Measurements from ENCODE around the gene CLEC17A. TPM values are rescaled to one million over a fixed set of nuclear protein-coding genes. Genes with fewer than 3 reads are reported as not detected.
A peak's percentile ranks its signal among the peaks of the same experiment; 100 is the strongest.

Gene CLEC17A
- total RNA-seq, 1 experiment from 2014 or later = not detected

DNA sequence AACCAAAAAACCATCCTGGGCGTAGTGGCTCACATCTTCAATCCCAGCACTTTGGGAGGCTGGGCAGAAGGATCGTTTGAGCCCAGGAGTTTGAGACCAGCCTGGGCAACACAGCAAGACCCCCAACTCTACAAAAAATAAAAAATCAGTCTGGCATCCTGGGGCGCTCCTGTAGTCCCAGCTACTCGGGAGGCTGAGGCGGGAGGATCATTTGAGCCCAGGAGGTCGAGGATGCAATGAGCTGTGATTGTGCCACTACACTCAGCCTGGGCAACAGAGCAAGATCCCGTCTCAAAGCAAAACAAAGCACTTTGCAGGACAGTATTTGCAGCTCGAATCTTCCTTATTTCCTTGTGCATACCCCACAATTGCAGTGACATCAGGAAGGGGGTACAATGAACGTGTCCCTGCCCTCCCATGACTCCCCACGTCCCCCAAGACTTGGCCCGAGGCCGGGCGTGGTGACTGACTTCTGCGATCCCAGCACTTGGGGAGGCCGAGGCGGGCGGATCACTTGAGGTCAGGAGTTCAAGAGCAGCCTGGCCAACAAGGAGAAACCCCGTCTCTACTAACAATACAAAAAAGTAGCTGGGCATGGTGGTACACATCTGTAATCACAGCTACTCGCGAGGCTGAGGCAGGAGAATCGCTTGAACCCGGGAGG lies 11.9 kb upstream of the CLEC17A start:
- ChIA-PET CTCF (interaction anchor here (0.5 to 6.3 kb wide), 9 partner anchors 9 to 468 kb away, joined by 3 to 146 read pairs (median 4); partner anchors contain the start of genes OR7A17 and ZNF333), POLR2A (interaction anchor here (0.6 to 4.0 kb wide), 11 partner anchors 9 to 685 kb away, joined by 3 to 41 read pairs (median 6); partner anchors contain the start of genes ASF1B, DNAJB1 and ZNF333)
- H3K4me3 Mint-ChIP-seq (ENCODE audit: unreplicated experiment) = peak overlapping the region; percentile 94
- peaks cover 11% of the 10 kb centered on the region for H3K4me1 Mint-ChIP-seq (ENCODE audit: insufficient read depth, unreplicated experiment)
- H3K36me3 Mint-ChIP-seq (ENCODE audit: insufficient read depth, unreplicated experiment) = no peaks in the 10 kb centered on the region
- intact Hi-C loops (cut with micrococcal nuclease) = loop anchor here (5.0 kb wide), 2 partner anchors 301 to 456 kb away; no protein-coding TSS in a partner anchor
- H3K27me3 Mint-ChIP-seq (ENCODE audit: insufficient read depth, unreplicated experiment) = no peaks in the 10 kb centered on the region
- no TSS peak for BruUV-seq (replicated peaks)
- H3K9me3 Mint-ChIP-seq (ENCODE audit: unreplicated experiment) = no peaks in the 10 kb centered on the region
- peak overlapping the region; percentile 78 for H3K27ac Mint-ChIP-seq (ENCODE audit: low read depth, unreplicated experiment)
- TF ChIP-seq, protein P1, sequence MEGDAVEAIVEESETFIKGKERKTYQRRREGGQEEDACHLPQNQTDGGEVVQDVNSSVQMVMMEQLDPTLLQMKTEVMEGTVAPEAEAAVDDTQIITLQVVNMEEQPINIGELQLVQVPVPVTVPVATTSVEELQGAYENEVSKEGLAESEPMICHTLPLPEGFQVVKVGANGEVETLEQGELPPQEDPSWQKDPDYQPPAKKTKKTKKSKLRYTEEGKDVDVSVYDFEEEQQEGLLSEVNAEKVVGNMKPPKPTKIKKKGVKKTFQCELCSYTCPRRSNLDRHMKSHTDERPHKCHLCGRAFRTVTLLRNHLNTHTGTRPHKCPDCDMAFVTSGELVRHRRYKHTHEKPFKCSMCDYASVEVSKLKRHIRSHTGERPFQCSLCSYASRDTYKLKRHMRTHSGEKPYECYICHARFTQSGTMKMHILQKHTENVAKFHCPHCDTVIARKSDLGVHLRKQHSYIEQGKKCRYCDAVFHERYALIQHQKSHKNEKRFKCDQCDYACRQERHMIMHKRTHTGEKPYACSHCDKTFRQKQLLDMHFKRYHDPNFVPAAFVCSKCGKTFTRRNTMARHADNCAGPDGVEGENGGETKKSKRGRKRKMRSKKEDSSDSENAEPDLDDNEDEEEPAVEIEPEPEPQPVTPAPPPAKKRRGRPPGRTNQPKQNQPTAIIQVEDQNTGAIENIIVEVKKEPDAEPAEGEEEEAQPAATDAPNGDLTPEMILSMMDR (IDR thresholded peaks at IDR 0.05; ENCODE audit: unreplicated experiment) = no peak
- DNase-seq (ENCODE audit: unreplicated experiment) = no peak

DNA sequence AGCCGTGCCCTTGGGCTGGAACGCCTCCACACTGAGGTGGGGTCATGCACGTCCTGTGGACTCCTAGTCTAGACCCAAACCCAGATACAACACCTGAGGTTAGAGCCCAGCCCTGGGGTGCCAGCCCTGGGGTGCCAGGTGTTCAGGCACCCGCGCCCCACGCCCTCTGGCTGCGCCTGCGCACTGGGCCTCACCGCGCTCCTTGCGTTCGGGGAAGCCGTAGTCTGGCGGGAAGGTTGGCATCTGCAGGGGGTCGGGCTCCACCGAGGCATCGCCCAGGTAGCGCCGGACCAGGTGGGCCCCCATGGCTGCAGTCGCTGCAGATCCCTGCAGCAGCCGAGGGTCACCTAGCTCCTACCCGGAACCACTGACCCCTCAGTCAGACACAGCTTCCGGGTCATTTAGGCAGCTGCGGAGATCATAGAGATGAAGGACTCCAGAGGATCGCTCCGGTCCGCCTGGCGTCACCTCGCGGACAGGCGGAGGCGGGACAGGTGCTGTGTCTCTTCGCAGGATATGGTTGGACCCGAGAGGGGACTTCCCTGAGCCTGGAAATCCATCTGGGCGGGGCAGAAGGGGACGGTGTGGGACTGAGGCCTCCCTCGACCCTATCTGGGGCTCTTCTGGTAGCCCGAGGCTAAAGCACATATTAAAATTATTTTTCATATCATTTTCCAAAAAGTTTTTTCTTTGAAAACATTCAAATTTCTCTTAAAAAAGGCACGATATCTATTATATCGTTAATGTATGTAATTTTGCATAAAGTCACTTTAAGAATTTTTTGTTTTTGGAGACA lies 11.0 kb upstream of the CLEC17A start, which contains the start of gene NDUFB7:
NDUFB7 (minus strand) TSS at position 372 of the 796 bp plus-strand sequence; CDS start at position 306, 66 bp downstream.
- intact Hi-C loops (cut with micrococcal nuclease) = loop anchor here (5.0 kb wide), 2 partner anchors 300 to 455 kb away; no protein-coding TSS in a partner anchor
- ChIA-PET POLR2A (interaction anchor here (0.6 to 4.0 kb wide), 12 partner anchors 10 to 553 kb away, joined by 3 to 41 read pairs (median 5); partner anchors contain the start of genes ASF1B, DNAJB1 and ZNF333), CTCF (interaction anchor here (0.6 to 6.3 kb wide), 12 partner anchors 10 to 440 kb away, joined by 3 to 146 read pairs (median 4); partner anchors contain the start of genes ASF1B, OR7A17 and ZNF333)
- H3K36me3 Mint-ChIP-seq (ENCODE audit: insufficient read depth, unreplicated experiment) = no peaks in the 10 kb centered on the region
- H3K4me1 Mint-ChIP-seq (ENCODE audit: insufficient read depth, unreplicated experiment) = peaks cover 11% of the 10 kb centered on the region
- TSS peak; percentile 62 for BruUV-seq (replicated peaks)
- H3K9me3 Mint-ChIP-seq (ENCODE audit: unreplicated experiment) = no peaks in the 10 kb centered on the region
- peak within 1 kb of the TSS; percentile 94 for H3K4me3 Mint-ChIP-seq (ENCODE audit: unreplicated experiment)
- TF ChIP-seq, protein P1 (IDR thresholded peaks at IDR 0.05; ENCODE audit: unreplicated experiment) = peak; percentile 60
- peak; percentile 96 for DNase-seq (ENCODE audit: unreplicated experiment)
- peak within 1 kb of the TSS; percentile 78 for H3K27ac Mint-ChIP-seq (ENCODE audit: low read depth, unreplicated experiment)
- H3K27me3 Mint-ChIP-seq (ENCODE audit: insufficient read depth, unreplicated experiment) = no peaks in the 10 kb centered on the region

DNA sequence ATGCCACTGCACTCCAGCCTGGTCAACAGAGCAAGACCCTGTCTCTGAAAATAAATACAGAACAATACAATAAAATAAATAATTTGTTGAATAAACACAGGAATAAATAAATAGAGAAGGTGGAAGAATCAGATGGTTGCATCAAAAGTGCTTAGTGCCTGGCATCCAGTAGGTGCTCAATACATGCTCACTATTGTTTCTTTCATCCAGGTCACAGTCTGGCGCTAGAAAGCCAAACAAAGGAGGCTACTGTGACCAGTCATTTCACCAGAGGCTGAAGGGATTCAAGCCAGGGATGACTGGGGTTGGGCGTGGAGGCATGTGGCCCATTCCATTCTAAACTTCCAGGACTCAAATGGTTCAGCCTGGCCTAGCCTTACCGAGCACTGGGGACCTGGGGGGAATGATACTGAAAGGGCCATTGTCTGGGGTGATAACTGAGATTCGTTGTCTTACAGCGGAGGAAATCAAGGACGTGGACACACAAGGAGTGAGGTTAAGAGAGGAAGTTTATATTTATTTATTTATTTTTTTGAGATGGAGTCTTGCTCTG lies 7.4 kb upstream of the CLEC17A start:
- intact Hi-C loops (cut with micrococcal nuclease) = loop anchor here (2.0 kb wide), 1 partner anchor 209 kb away; no protein-coding TSS in a partner anchor
- no TSS peak for BruUV-seq (replicated peaks)
- H3K27ac Mint-ChIP-seq (ENCODE audit: low read depth, unreplicated experiment) = no peak overlapping the region
- H3K9me3 Mint-ChIP-seq (ENCODE audit: unreplicated experiment) = no peaks in the 10 kb centered on the region
- no peaks in the 10 kb centered on the region for H3K36me3 Mint-ChIP-seq (ENCODE audit: insufficient read depth, unreplicated experiment)
- TF ChIP-seq, protein P1 (IDR thresholded peaks at IDR 0.05; ENCODE audit: unreplicated experiment) = no peak
- DNase-seq (ENCODE audit: unreplicated experiment) = no peak
- no peaks in the 10 kb centered on the region for H3K27me3 Mint-ChIP-seq (ENCODE audit: insufficient read depth, unreplicated experiment)
- POLR2A ChIA-PET = no interaction called here
- H3K4me1 Mint-ChIP-seq (ENCODE audit: insufficient read depth, unreplicated experiment) = peaks cover 5% of the 10 kb centered on the region
- CTCF ChIA-PET = interaction anchor here (1.0 to 6.3 kb wide), 5 partner anchors 14 to 312 kb away, joined by 6 to 146 read pairs (median 11); partner anchors contain the start of genes OR7A17 and ZNF333
- no peak overlapping the region for H3K4me3 Mint-ChIP-seq (ENCODE audit: unreplicated experiment)
